ENCODE measurements around the gene HSP90AB1. TPM values are rescaled to one million over a fixed set of nuclear protein-coding genes. Genes with fewer than 3 reads are reported as not detected.

The HSP90AB1 gene
- polyA plus RNA-seq, 3 donors: 119 to 242 (median 145) TPM

- intact Hi-C loops (cut with micrococcal nuclease): loop anchor here in 1 of 2 donors (10.0 kb wide), 1 partner anchor 467 kb away; no protein-coding TSS in a partner anchor
- no peaks in the 10 kb centered on the region for H3K9me3 ChIP-seq (replicated peaks in 1 of 2; ENCODE audit: control insufficient read depth in 1 of 2, insufficient read depth in 1 of 2, low read length in 2 of 2)
Measured at GRCh38 chr6:44261581-44261980, 14.7 kb downstream of the HSP90AB1 start.

More at GRCh38 chr6:44261581-44261980, 14.7 kb downstream of the HSP90AB1 start:
- peaks cover 0 to 5% (median under 1%) of the 10 kb centered on the region in 3 donors for H3K27me3 Mint-ChIP-seq (ENCODE audit: low read depth in 3 of 3)
- H4K20me1 ChIP-seq (ENCODE audit: insufficient read depth, low read length): peaks cover 84% of the 10 kb centered on the region
- peak overlapping the region in 1 of 3 experiments; percentile 99 for H3K4me3 ChIP-seq (replicated peaks in 1 of 3; ENCODE audit: low read depth in 2 of 3, low read length in 3 of 3)
- H3K4me2 ChIP-seq (replicated peaks; ENCODE audit: extremely low read depth, low read length, poor library complexity, severe bottlenecking): peak overlapping the region; percentile 98
- H3K9ac ChIP-seq (ENCODE audit: insufficient read depth, low read length, poor library complexity, severe bottlenecking): no peak overlapping the region
- H3K4me1 Mint-ChIP-seq: peaks cover 70% of the 10 kb centered on the region
- peaks cover 57% of the 10 kb centered on the region for H3K79me2 ChIP-seq (ENCODE audit: insufficient read depth, low read length)
- no peak for TF ChIP-seq CTCF (IDR thresholded peaks at IDR 0.05)
- H3K4me1 ChIP-seq (ENCODE audit: control insufficient read depth in 1 of 2, insufficient read depth in 2 of 2, low read length in 2 of 2): peaks cover 50 to 76% of the 10 kb centered on the region in 2 donors
- H2AFZ ChIP-seq (ENCODE audit: insufficient read depth, low read depth, low read length, poor library complexity, severe bottlenecking): no peak overlapping the region
- peak overlapping the region in 1 of 7 donors; percentile 51 for H3K27ac Mint-ChIP-seq
- H3K27me3 ChIP-seq (ENCODE audit: control insufficient read depth in 2 of 2, insufficient read depth in 2 of 2, low read length in 2 of 2): no peaks in the 10 kb centered on the region
- no peak overlapping the region for H3K27ac ChIP-seq (ENCODE audit: low read depth in 1 of 2, low read length in 2 of 2)
- WGBS (ENCODE audit: insufficient coverage): over 99% methylated on average over 8 of the region's 8 CpGs
- H3K9me3 Mint-ChIP-seq: no peaks in the 10 kb centered on the region
- no peak overlapping the region for H3K4me3 Mint-ChIP-seq
- no peak for DNase-seq
- H3K36me3 ChIP-seq (replicated peaks in 1 of 2; ENCODE audit: control insufficient read depth in 1 of 2, insufficient read depth in 2 of 2, low read length in 2 of 2): peaks cover 44 to 48% of the 10 kb centered on the region in 2 donors
- peaks cover 44 to 57% of the 10 kb centered on the region in 2 donors for H3K36me3 Mint-ChIP-seq

Measured in CD14-positive monocyte (primary cell).